ENCODE data around the gene FUT6.
A peak's percentile ranks its signal among the peaks of the same experiment; 100 is the strongest.

The FUT6 gene

DNA sequence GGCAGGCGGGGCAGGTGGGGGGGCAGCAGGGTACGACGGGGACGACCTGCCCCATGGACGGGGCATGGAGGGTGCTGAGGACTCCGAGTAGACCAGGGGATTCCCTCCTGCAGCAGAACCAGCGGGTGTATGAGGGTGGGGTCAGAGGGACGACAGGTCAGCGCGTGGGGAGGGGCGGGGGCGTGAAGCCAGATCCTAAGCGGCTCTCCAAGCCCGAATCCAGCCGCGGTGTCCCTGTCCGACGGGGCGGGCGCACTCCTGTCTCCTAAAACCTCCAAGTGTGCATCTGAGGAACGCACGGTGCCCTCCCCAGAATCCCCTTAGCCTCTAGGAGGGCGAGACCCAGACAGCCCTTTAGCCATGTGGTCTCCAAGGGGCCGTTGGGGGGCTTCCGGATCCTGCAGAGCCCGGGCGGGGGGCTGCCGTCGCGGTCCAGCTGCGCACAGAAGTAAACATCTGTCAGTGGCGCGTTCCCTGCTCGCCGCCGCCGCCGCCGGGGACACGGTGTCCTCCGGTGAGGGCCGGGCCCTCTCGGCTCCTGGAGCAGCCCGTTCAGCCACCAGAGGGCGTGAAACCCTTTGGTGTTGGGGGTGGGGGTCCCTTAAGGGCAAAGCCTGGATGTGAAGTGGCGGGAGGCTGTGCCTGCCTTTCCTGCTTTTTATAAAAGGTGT lies 33.9 kb downstream of the FUT6 start:
- DNase-seq (ENCODE audit: extremely low read depth in 1 of 2, low read depth in 1 of 2): peak in 1 of 2 donors; percentile 41

DNA sequence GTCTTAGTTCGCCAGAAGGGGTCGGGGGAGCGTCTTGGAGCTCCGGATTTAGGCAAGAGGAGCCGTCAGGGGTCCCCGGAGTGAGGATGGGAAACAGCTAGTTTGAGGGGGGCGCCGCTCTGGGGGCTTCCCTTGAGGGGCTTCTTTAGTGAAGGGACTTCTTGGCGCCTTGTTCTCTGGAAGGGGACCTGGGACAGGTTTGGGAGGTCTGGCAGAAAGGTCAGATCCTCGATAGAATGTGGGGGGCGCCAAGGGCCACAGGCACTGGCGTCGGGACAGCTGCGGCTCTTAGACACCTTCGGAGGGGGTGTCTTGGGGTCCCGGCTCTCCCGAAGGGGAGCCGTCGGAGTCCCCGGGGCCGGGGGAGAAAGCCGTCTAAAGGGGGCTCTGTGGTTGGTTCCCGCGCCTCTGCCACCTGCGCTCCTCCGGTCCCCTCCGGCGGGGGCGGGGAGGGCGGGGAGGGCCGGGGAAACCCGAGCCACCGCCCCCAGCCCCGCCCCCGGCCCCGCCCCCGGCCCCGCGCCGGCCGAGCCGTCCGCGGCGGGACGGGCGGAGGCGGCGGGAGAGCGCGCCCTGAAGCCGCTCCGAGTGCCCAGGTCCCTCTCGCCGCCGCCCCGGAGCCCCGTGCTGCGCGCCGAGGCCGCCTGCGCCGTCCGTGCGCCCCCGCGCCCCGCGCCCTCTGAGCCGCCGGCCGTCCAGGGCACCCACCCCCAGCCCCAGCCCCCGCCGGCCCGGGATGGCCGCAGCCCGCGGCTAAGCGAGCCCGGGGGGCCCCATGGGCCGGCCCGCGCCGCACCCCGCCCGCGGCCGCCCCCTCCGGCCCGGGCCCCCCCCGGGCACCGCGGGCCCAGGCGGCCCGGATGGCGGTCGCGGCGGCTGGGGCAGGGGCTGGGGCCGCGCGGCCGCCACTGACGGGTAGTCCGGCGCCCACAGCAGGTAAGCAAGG lies 34.7 kb downstream of the FUT6 start, which contains the start of gene NRTN:
Gene NRTN (plus strand): TSS at position 552 of the 946 bp plus-strand sequence. CDS start 19,099 bp downstream, outside the sequence.
- no peak for DNase-seq (ENCODE audit: extremely low read depth in 1 of 2, low read depth in 1 of 2)

DNA sequence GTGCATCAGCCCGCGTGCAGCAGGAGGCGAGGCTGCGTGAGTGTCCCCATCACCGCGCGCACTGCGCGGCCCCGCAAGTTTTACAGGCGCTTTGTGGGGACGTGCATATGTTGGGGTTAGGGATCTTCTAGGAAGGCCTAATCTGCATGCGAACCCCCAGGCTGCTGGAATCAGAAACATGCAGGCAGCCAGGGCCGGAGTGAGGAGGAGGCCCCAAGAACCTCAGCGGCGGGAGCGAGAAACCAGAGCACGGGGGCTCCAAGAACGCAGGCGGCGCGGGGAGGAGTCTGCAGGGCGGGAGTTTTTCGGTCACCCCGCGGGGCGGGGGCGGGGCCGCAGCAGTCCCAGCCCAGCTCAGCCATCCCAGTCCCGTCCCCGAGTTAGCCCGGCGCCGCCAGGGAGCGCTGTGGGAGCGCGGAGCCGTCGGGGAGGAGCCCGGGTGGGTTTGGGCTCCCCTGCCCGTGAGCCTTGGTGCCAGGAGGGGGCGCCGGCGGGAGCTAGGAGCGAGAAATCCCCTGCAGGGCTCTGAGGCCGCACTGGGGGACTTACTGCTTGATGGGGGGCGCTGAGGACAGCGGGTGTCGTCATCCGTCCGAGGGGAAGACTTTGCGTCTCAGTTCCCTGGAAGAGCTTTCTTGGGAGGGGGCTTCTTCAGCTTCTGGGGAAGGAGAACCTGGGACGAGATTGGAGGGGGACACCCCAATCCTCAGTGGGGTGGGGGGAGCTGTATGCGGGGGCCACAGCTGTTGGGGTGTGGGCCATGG lies 35.6 kb downstream of the FUT6 start:
- DNase-seq (ENCODE audit: extremely low read depth in 1 of 2, low read depth in 1 of 2): peak; percentile 90 to 92

DNA sequence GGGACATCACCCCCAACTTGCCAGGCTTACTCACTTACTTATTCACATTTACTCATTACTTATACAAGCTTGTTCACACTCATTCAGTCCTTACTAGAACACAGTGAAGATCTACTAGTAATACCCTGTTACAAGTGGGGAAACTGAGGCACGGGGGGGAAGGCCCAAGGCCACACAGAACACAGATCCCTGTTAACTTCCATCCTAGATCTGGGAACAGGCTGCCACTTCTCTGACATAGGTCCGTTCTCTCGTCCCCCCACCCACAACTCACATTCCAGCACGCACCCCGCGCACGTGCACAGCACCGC lies 36.1 kb downstream of the FUT6 start:
- no peak for DNase-seq (ENCODE audit: extremely low read depth in 1 of 2, low read depth in 1 of 2)

DNA sequence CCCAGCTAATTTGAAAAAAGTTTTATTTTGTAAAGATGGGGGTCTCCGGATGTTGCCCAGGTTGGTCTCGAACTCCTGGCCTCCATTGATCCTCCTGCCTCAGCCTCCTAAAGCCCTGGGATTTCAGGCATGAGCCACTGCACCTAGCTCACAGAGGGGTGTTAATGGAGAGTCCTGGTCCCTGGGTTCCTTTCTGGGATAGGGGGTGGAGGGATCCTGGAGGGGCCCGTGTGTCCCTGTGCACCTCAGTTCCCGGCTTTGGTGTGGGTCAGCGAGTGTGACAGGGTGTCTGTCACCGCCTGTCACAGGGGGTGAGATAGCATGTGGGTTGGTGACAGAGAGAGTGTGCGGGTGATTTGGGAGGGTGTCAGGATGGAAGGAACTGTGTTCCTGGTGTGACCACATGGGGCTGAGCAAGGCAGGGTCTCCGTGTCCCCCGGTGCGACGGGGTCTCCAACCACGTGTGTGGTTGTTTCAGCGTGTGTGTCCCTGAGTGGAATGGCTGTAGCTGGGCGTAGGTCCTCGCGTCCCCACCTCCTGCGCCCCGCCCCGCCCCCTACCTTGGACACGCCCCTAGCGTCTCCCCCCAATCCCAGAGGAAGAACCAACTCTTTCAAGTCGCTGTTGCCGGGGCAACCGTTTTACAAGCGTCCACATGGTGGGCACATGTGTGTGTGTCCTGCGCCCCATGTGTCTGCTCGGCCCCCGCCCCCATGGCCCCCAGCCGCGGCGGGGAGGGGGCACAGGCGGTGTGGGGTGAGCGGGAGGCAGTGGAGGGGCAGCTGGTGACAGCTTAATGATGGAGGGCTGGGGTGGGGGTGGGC lies 37.5 kb downstream of the FUT6 start:
- no peak for DNase-seq (ENCODE audit: extremely low read depth in 1 of 2, low read depth in 1 of 2)

DNA sequence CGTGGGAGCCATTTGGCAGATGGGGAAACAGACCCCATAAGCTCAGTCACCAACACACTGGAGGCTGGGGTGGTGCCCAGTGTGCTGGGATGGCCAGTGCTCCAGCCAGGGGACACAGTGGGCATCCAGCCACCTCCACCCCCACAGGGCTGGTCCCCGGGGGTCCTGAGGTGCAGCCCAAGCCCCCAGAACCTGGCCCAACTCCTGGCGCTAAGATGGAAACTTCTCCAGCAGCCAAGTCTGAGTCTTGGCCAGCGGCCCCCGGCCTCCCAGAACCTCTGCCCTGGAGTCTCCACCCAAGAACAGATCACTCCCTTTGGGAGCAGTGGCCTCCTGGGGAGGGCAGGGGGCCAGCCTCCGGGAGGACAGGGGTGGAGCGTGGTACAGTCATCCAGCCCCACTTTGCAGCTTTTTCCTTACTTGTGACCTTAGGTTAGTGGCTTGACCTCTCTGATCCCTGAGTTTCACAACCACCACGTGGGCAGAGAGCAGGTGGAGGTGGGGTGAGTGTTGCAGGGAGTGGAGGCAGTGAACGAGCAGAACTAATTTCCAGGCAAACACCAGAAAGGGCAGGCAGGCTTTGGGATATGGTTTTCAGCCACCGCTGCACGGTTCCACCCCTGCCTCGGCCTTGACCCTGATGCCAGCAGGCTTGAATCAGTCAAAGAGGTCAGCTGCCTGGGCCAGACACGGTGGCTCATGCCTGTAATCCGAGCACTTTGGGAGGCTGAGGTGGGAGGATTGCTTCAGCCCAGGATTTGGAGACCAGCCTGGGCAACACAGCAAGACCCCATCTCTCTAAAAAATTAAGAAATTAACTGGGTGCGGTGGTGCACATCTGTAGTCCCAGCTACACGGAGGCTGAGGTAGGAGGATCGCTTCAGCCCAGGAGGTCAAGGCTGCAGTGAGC lies 38.9 kb downstream of the FUT6 start:
- DNase-seq (ENCODE audit: extremely low read depth in 1 of 2, low read depth in 1 of 2): no peak

DNA sequence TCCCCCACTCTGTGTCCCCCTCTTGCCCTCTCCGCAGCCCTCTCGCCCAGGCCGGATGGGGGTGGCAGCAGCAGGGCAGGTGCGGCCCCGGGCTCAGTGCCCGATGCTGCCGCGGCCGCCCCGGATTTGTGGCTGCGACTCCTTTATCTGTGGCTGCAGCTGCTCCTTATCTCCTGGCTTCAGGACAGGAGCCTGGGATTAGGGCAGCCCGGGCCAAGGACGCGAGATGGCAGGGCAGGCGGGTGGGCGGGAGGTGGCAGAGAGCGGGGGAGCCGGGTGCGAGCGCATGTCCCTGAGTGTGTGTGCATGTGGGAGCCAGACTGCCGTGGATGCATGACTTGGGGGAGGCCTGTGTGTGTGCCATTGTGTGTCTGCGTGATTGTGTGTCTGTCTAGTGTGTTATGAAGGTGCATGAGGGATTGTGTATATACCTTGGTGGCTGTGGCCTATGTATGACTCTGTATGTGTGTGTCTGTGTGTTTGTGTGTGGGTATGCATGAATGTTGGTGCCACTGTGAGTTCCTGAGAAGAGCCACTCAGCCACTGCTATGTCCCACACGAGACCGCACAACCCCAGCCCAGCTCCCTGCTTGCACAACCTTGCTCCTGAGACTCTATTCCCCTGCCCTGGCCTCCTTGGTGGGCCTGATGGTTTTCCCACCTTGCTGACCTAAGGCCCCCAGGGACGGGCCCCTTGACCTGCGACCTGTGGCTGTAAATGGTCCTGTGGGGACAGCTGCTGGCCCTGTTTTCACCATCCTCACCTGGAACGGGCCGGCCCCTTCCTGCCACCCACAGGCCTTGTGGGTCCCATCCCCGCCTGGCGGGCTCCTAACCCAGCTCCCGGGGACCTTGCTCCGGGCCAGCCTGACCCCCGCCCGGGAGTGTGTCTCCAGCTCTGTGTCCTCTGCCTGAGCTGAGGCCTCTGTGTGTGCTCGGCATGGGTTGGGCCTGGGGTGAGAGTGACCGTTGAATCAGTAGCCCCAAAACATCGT lies 40.0 kb downstream of the FUT6 start:
- no peak for DNase-seq (ENCODE audit: extremely low read depth in 1 of 2, low read depth in 1 of 2)

DNA sequence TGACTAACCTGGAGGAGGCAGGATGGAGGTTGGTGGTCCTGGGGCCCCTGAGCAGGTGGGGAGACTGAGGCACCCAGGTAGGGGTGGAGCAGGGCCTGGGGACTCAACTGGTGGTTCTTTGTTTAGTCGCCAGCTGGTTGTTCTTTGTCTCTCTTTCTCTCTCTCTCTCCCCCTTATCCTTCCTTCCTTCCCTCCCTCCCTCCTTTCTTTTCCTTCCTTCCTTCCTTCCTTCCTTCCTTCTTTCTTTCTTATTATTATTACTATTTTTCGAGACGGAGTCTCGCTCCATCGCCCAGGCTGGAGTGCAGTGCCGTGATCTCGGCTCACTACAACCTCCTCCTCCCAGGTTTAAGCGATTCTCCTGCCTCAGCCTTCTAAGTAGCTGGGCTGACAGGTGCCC lies 41.3 kb downstream of the FUT6 start:
- DNase-seq (ENCODE audit: extremely low read depth in 1 of 2, low read depth in 1 of 2): no peak

DNA sequence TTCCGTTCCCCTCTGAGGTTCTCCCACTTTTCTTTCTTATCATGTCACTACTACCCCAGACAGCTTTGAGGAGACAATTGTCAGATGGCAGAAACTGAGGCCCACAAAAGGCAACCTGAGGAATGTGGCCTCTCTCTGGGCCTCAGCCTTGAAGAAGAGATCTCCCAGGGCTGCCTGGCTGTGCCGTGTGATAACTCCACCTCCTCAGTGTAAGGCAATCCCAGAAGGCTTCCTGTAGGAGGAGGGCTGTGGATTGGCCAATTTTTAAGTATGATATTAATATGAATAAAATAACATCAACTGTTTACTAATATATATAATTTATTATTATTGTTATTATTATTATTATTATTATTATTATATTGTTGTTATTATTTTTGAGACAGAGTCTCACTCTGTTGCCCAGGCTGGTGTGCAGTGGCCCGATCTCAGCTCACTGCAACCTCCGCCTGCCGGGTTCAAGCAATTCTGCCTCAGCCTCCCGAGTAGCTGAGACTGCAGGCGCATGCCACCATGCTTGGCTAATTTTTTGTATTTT lies 44.1 kb downstream of the FUT6 start:
- no peak for DNase-seq (ENCODE audit: extremely low read depth in 1 of 2, low read depth in 1 of 2)

DNA sequence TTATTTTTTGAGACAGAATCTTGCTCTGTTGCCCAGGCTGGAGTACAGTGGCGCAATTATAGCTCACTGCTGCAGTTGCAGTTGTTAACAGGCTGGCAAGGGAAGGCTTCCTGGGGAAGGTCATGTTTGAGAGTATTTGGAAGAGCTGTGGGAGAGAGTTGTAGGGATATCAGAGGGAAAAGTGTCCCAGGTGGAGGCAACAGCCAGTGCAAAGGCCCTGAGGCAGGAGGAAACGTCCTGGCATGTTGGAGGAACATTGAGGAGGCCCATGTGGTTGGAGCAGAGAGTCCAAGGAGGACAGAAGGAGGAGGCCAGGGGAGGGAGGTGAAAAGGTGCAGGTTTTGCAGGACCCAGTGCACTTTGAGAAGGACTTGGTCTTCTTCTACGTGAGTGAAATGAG lies 46.3 kb downstream of the FUT6 start:
- DNase-seq (ENCODE audit: extremely low read depth in 1 of 2, low read depth in 1 of 2): no peak

DNA sequence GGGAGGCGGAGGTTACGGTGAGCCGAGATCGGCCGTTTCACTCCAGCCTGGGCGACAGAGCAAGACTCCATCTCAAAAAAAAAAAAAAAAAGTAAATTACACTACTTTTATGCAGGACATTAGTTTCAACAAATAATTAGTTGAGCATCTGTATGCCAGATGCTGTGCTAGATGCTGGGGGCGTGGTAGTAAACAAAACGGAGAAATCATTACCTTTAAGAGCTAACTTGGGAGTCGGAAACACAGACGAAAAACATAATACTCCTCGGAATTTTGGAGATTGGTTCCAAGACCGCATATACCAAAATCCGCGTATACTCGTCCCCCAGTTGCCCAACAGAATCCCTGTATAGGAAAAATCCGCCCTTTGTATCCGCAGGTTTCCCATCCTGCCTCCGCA lies 47.3 kb downstream of the FUT6 start:
- no peak for DNase-seq (ENCODE audit: extremely low read depth in 1 of 2, low read depth in 1 of 2)

DNA sequence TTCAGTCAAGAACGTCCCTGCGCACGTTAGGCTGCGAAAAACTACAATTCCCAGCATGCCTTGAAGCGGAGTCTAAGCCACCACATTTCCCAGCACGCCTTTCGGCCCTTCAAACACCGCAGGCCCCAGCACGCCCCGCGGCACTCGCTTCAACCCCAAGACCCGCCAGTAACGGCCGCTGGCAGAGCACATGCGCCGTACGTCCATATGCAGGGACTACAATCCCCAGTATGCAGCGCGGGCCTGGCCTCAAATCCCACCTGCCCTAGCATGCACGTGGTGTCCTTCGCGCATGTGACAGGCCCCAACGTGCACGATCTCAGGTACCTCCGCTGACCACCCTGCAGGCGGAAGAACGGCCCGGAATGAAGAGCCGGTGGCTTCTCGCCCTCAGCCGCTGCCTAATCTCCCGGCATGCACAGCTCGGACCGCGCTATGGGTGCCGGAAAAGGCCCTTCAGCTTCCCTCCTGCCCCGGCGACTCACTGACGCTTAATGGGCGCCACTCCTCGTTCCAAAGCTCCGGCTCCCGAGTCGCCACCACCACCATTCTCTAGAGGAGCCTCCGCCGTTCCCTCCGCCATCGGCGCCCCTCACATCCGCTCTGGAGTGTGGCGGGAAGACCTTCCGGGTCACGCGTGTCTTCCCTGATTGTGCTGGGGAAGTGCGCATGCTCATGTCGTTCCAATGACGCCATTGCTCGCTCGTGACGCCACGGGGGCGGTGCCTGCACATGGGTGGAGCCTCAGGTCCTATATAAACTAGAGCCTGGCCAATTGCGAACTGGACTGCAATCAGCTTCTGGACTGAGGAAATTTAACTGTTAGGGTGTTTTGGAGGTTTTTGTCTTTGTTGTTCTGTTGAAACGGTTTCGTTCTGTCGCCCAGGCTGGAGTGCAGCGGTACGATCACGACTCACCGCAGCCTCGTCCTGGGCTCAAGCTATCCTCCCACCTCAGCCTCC lies 48.7 kb downstream of the FUT6 start, which contains the start of gene DUS3L:
Gene DUS3L (minus strand): TSS at position 605 of the 962 bp plus-strand sequence. CDS start 22 bp downstream, at position 583.
- DNase-seq (ENCODE audit: extremely low read depth in 1 of 2, low read depth in 1 of 2): peak; percentile 89 to 96

DNA sequence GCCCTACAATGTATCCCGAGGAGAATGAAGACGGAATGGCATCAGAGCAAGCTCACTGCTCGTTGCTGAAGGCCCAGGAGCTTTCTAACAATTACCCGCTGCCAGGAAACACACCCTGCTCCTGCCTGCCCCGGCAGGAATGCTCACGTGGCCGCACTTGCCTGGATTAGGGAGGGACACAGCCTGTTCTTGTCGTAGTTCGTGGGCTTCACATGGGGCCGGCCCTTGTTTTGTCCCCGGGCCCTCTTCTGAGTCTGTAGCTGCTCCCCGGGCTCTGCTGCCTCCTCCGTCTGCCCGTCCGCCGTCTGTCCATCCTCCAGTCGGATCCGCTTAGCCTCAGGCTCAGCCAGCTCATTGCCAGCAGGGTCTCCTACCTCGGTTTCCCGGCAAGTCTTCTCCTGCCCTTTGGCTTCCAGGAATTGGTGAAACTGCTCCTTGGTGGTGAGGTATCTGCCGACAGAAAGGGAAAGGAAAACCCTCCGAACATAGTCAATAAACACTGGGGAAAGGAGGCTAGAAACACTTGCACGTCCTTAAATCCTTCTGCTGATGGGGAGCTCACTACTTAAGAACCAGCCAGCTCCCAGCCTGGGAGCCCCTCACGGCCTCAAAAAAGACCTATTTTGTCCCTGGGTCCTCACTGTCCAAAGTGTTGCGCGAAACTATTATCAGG lies 49.5 kb downstream of the FUT6 start:
- no peak for DNase-seq (ENCODE audit: extremely low read depth in 1 of 2, low read depth in 1 of 2)

DNA sequence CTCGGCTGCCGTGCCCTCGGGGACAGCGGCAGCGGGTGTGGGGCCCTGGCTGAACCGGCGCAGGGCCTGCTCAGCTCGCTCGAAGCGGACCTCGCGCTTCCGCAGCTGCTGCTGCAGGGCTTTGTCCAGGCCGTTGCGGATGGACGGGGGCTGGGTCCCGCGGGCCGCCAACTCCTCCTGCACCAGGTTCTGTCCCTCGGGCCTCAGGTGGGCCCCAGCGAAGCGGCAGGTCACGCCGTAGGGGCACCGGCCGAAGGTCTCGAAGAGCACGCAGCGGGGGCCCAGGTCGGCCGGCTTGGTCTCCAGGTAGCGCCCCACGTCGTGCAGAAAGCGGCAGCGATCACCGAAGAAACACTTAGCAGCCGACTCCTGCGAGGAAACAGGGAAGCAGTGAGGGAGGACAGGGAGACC lies 50.1 kb downstream of the FUT6 start:
- no peak for DNase-seq (ENCODE audit: extremely low read depth in 1 of 2, low read depth in 1 of 2)

DNA sequence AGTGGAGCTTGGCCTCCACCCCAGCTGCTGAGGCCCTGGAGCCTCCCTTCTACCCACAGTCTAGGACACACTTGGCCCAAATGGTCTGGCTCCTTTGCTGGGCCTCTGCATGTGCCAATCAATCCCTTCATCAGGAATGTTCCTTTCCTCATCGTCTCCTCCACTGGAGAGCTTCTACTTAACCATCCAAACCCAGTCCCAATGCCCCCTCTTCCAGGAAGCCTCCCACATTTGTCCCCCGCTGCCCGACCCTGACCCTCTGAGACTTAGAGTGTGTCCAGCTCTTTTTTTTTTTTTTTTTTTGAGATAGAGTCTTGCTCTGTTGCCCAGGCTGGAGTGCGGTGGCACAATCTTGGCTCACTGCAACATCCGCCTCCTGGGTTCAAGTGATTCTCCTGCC lies 51.1 kb downstream of the FUT6 start:
- DNase-seq (ENCODE audit: extremely low read depth in 1 of 2, low read depth in 1 of 2): no peak

Measured in stimulated activated CD8-positive, alpha-beta memory T cell treated with anti-CD3 and anti-CD28 coated beads, Interleukin-7, amount 100 ng/mL, for 48 hours (primary cell).